BLaER1 (cell line): ENCODE data around the gene HIPK4.
"Not testable (repeated sequence)": the region's sequence is repeated elsewhere in the genome, so short reads cannot be mapped to it uniquely, and the experiment has no call there.

ENCODE experiments used
- H3K27ac ChIP-seq: shearing (Covaris generic); formaldehyde crosslinking; 2 replicates; pipeline ENCODE4 v1.8.1; 2022
- H3K27me3 ChIP-seq: shearing (Covaris generic); formaldehyde crosslinking; 2 replicates; pipeline ENCODE4 v1.8.1; 2022
- H3K36me3 ChIP-seq: shearing (Covaris generic); formaldehyde crosslinking; 2 replicates; pipeline ENCODE4 v1.8.1; 2022
- H3K4me1 ChIP-seq: shearing (Covaris generic); formaldehyde crosslinking; 2 replicates; pipeline ENCODE4 v1.8.1; 2022
- H3K4me2 ChIP-seq: shearing (Covaris generic); formaldehyde crosslinking; 2 replicates; pipeline ENCODE4 v1.8.1; 2022
- H3K4me3 ChIP-seq: shearing (Covaris generic); formaldehyde crosslinking; 2 replicates; pipeline ENCODE4 v1.8.1; 2022
- H3K9ac ChIP-seq: shearing (Covaris generic); formaldehyde crosslinking; 2 replicates; pipeline ENCODE4 v1.8.1; 2022
- H3K9me3 ChIP-seq: shearing (Covaris generic); formaldehyde crosslinking; 2 replicates; pipeline ENCODE4 v1.8.1; 2022
- H4K20me1 ChIP-seq: shearing (Covaris generic); formaldehyde crosslinking; 2 replicates; pipeline ENCODE4 v1.8.1; 2022
- Cebpa-rat ChIP-seq: shearing (Covaris generic); IDR thresholded peaks from 2 replicates; pipeline ENCODE4 v1.8.1; 2022

Gene HIPK4

GRCh38 chr19:40416918-40417642 is 27.1 kb upstream of the HIPK4 start:
- TF ChIP-seq Cebpa-rat: no peak
- Histone ChIP-seq H3K9ac (peak overlapping the region; percentile 57), H3K36me3 (no peaks in the 10 kb centered on the region), H3K4me1 (peaks cover 89% of the 10 kb centered on the region), H3K27ac (peak overlapping the region; percentile 81), H4K20me1 (no peaks in the 10 kb centered on the region), H3K9me3 (no peaks in the 10 kb centered on the region), H3K4me3 (no peak overlapping the region), H3K27me3 (no peaks in the 10 kb centered on the region), H3K4me2 (peak overlapping the region; percentile 72)

GRCh38 chr19:40415768-40416167 is 25.8 kb upstream of the HIPK4 start:
- no peak for TF ChIP-seq Cebpa-rat
- H3K27me3 ChIP-seq: no peaks in the 10 kb centered on the region
- H3K9ac ChIP-seq: no peak overlapping the region
- no peaks in the 10 kb centered on the region for H3K36me3 ChIP-seq
- no peak overlapping the region for H3K4me3 ChIP-seq
- peaks cover 90% of the 10 kb centered on the region for H3K4me1 ChIP-seq
- no peaks in the 10 kb centered on the region for H3K9me3 ChIP-seq
- peak overlapping the region; percentile 72; the same call in 1 of the 2 replicates for H3K4me2 ChIP-seq
- peak overlapping the region; percentile 81; the same call in 1 of the 2 replicates for H3K27ac ChIP-seq
- no peaks in the 10 kb centered on the region for H4K20me1 ChIP-seq

GRCh38 chr19:40414542-40415535 is 24.9 kb upstream of the HIPK4 start:
- peaks cover 92% of the 10 kb centered on the region for H3K4me1 ChIP-seq

GRCh38 chr19:40413291-40413845 is 23.4 kb upstream of the HIPK4 start, which contains the start of gene PRX:
Gene PRX, minus strand, starts transcription at chr19:40413378. Its CDS starts 5,446 bp downstream, at chr19:40407932.
- Histone ChIP-seq H3K36me3 (no peaks in the 10 kb centered on the region), H3K27me3 (no peaks in the 10 kb centered on the region), H3K27ac (peak within 1 kb of the TSS; percentile 88), H3K4me3 (peak within 1 kb of the TSS; percentile 52), H3K4me1 (peaks cover 97% of the 10 kb centered on the region), H3K9me3 (no peaks in the 10 kb centered on the region), H3K4me2 (peak within 1 kb of the TSS; percentile 96), H3K9ac (peak within 1 kb of the TSS; percentile 78), H4K20me1 (no peaks in the 10 kb centered on the region)
- TF ChIP-seq Cebpa-rat: no peak

More at GRCh38 chr19:40414542-40415535, 24.9 kb upstream of the HIPK4 start:
- TF ChIP-seq Cebpa-rat: no peak
- peak overlapping the region; percentile 96 for H3K4me2 ChIP-seq
- no peaks in the 10 kb centered on the region for H3K27me3 ChIP-seq
- no peaks in the 10 kb centered on the region for H3K9me3 ChIP-seq
- no peaks in the 10 kb centered on the region for H3K36me3 ChIP-seq
- H3K27ac ChIP-seq: peak overlapping the region; percentile 55
- H4K20me1 ChIP-seq: no peaks in the 10 kb centered on the region
- peak overlapping the region; percentile 38; the same call in 1 of the 2 replicates for H3K9ac ChIP-seq
- H3K4me3 ChIP-seq: no peak overlapping the region

- Histone ChIP-seq H3K9ac (peak overlapping the region; percentile 68; the same call in 1 of the 2 replicates), H3K27me3 (no peaks in the 10 kb centered on the region), H4K20me1 (no peaks in the 10 kb centered on the region), H3K4me3 (peak overlapping the region; percentile 52), H3K4me1 (peaks cover 97% of the 10 kb centered on the region), H3K4me2 (peak overlapping the region; percentile 96), H3K27ac (peak overlapping the region; percentile 88), H3K9me3 (no peaks in the 10 kb centered on the region), H3K36me3 (peaks cover under 1% of the 10 kb centered on the region; the same call in 1 of the 2 replicates)
- no peak for TF ChIP-seq Cebpa-rat
Measured at GRCh38 chr19:40412866-40413265, 22.9 kb upstream of the HIPK4 start.

GRCh38 chr19:40411958-40412499 is 22.0 kb upstream of the HIPK4 start:
- Histone ChIP-seq H3K9ac (peak overlapping the region; percentile 78), H3K27ac (peak overlapping the region; percentile 88), H3K4me1 (peaks cover 91% of the 10 kb centered on the region), H3K36me3 (peaks cover 6% of the 10 kb centered on the region; the same call in 1 of the 2 replicates), H3K4me2 (peak overlapping the region; percentile 96), H3K4me3 (peak overlapping the region; percentile 52), H3K27me3 (no peaks in the 10 kb centered on the region), H4K20me1 (no peaks in the 10 kb centered on the region), H3K9me3 (no peaks in the 10 kb centered on the region)
- no peak for TF ChIP-seq Cebpa-rat

- no peak for TF ChIP-seq Cebpa-rat
- H4K20me1 ChIP-seq: no peaks in the 10 kb centered on the region
- no peaks in the 10 kb centered on the region for H3K27me3 ChIP-seq
- H3K4me3 ChIP-seq: peak overlapping the region; percentile 52
- H3K9me3 ChIP-seq: no peaks in the 10 kb centered on the region
- peak overlapping the region; percentile 96 for H3K4me2 ChIP-seq
- peak overlapping the region; percentile 88 for H3K27ac ChIP-seq
- H3K9ac ChIP-seq: peak overlapping the region; percentile 78
- H3K36me3 ChIP-seq: peaks cover 6% of the 10 kb centered on the region; the same call in 1 of the 2 replicates
- H3K4me1 ChIP-seq: peaks cover 84% of the 10 kb centered on the region
Measured at GRCh38 chr19:40411125-40411842, 21.3 kb upstream of the HIPK4 start.

- Histone ChIP-seq H3K27ac (no peak overlapping the region), H3K4me3 (no peak overlapping the region), H3K9ac (no peak overlapping the region), H4K20me1 (no peaks in the 10 kb centered on the region), H3K9me3 (no peaks in the 10 kb centered on the region), H3K4me2 (peak overlapping the region; percentile 96), H3K36me3 (peaks cover 6% of the 10 kb centered on the region; the same call in 1 of the 2 replicates), H3K27me3 (no peaks in the 10 kb centered on the region), H3K4me1 (peaks cover 78% of the 10 kb centered on the region)
- no peak for TF ChIP-seq Cebpa-rat
Measured at GRCh38 chr19:40410030-40410389, 20.0 kb upstream of the HIPK4 start.

GRCh38 chr19:40408598-40408925 is 18.6 kb upstream of the HIPK4 start:
- peaks cover 72% of the 10 kb centered on the region for H3K4me1 ChIP-seq
- H3K36me3 ChIP-seq, H3K9ac ChIP-seq, H3K27ac ChIP-seq, H4K20me1 ChIP-seq, H3K4me3 ChIP-seq, H3K27me3 ChIP-seq, H3K9me3 ChIP-seq: not testable (repeated sequence)
- peak overlapping the region; percentile 27 for H3K4me2 ChIP-seq
